ENCODE measurements around the gene RASSF5.

GRCh38 chr1:206471415-206471801 is 35.9 kb upstream of the RASSF5 start:
- TF ChIP-seq, protein P1, sequence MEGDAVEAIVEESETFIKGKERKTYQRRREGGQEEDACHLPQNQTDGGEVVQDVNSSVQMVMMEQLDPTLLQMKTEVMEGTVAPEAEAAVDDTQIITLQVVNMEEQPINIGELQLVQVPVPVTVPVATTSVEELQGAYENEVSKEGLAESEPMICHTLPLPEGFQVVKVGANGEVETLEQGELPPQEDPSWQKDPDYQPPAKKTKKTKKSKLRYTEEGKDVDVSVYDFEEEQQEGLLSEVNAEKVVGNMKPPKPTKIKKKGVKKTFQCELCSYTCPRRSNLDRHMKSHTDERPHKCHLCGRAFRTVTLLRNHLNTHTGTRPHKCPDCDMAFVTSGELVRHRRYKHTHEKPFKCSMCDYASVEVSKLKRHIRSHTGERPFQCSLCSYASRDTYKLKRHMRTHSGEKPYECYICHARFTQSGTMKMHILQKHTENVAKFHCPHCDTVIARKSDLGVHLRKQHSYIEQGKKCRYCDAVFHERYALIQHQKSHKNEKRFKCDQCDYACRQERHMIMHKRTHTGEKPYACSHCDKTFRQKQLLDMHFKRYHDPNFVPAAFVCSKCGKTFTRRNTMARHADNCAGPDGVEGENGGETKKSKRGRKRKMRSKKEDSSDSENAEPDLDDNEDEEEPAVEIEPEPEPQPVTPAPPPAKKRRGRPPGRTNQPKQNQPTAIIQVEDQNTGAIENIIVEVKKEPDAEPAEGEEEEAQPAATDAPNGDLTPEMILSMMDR (IDR thresholded peaks at IDR 0.05), result no peak
- TF ChIP-seq POLR2AphosphoS5 (IDR thresholded peaks at IDR 0.05), result no peak
- TF ChIP-seq POLR2A (IDR thresholded peaks at IDR 0.05), result no peak
- no peak for TF ChIP-seq EP300 (IDR thresholded peaks at IDR 0.05; ENCODE audit: low read depth)

Measured in transverse colon (tissue), 4 donors.